Testis (tissue), 2 donors: Measurements from ENCODE around the gene PFKL.

Experiments
- POLR2A ChIP-seq: fragments of 450-650 bp; IDR thresholded peaks from one replicate; pipeline ENCODE4 v1.6.1; 2017; ENCODE audit warnings: antibody characterized with exemption, mild to moderate bottlenecking, moderate library complexity
- TF ChIP-seq, protein P1 (sequence below), 3 experiments: fragments of 450-650 bp in 2 of 3; fragments of 200-600 bp in 1 of 3; sonication (generic) in 1 of 3; IDR thresholded peaks; one replicate each; pipeline ENCODE4 v1.5.1; 2016 to 2019; ENCODE audit warnings: antibody characterized with exemption in 3 of 3, mild to moderate bottlenecking in 2 of 3, moderate library complexity in 1 of 3

GRCh38 chr21:44372616-44373015 is 72.8 kb downstream of the PFKL start:
- TF ChIP-seq POLR2A: no peak
- TF ChIP-seq, protein P1, sequence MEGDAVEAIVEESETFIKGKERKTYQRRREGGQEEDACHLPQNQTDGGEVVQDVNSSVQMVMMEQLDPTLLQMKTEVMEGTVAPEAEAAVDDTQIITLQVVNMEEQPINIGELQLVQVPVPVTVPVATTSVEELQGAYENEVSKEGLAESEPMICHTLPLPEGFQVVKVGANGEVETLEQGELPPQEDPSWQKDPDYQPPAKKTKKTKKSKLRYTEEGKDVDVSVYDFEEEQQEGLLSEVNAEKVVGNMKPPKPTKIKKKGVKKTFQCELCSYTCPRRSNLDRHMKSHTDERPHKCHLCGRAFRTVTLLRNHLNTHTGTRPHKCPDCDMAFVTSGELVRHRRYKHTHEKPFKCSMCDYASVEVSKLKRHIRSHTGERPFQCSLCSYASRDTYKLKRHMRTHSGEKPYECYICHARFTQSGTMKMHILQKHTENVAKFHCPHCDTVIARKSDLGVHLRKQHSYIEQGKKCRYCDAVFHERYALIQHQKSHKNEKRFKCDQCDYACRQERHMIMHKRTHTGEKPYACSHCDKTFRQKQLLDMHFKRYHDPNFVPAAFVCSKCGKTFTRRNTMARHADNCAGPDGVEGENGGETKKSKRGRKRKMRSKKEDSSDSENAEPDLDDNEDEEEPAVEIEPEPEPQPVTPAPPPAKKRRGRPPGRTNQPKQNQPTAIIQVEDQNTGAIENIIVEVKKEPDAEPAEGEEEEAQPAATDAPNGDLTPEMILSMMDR (IDR thresholded peaks at IDR 0.05): no peak
